PC-3 (cell line): ENCODE measurements around the gene WNT3. TPM values are rescaled to one million over a fixed set of nuclear protein-coding genes. Genes with fewer than 3 reads are reported as not detected.
A peak's percentile ranks its signal among the peaks of the same experiment; 100 is the strongest.

Source experiments
- ATAC-seq: fragments of 200-7000 bp; cut with Tn5 transposase; 2 replicates; pipeline ENCODE4 v1.9.1; 2020; ENCODE audit warnings: mild to moderate bottlenecking, moderate library complexity
- BruUV-seq: library from RNA; stranded (reverse); fragments of 400-500 nt; replicated peaks from 2 replicates; lab custom pipeline; 2021; lab: Mats Ljungman, UMichigan
- CTCF ChIA-PET: fragments of 300-600 bp; sonication (Branson Sonifier 250); formaldehyde crosslinking; loops from one replicate; lab custom pipeline; 2022; ENCODE audit warnings: antibody characterized with exemption; lab: Charles Lee
- POLR2A ChIA-PET: fragments of 300-600 bp; sonication (Branson Sonifier 250); formaldehyde crosslinking; loops from one replicate; lab custom pipeline; 2022; ENCODE audit warnings: antibody characterized with exemption; ENCODE audit not compliant: unreplicated experiment; lab: Charles Lee
- DNase-seq: peaks from one replicate; pipeline ENCODE4 v3.0.0-alpha.2; 2015
- H2AFZ ChIP-seq: fragments of 300-600 bp; sonication (generic); 2 replicates; pipeline ENCODE4 v1.6.0; 2016; ENCODE audit warnings: antibody characterized with exemption, low read length
- H3F3A ChIP-seq: fragments of 300-600 bp; sonication (generic); one replicate; pipeline ENCODE4 v1.6.0; 2017; ENCODE audit warnings: antibody characterized with exemption, low read length, control low read depth, mild to moderate bottlenecking; ENCODE audit not compliant: unreplicated experiment
- H3K27ac ChIP-seq: fragments of 300-600 bp; sonication (generic); 2 replicates; pipeline ENCODE4 v1.5.1; 2016; ENCODE audit warnings: mild to moderate bottlenecking, low read length
- H3K27me3 ChIP-seq: fragments of 300-600 bp; sonication (generic); 2 replicates; pipeline ENCODE4 v1.6.1; 2016; ENCODE audit warnings: low read length, mixed read lengths
- H3K36me3 ChIP-seq: fragments of 300-600 bp; sonication (generic); 2 replicates; pipeline ENCODE4 v1.6.1; 2016; ENCODE audit warnings: low read depth, mixed run types, low read length, mixed read lengths
- H3K4me1 ChIP-seq: fragments of 300-600 bp; sonication (generic); 2 replicates; pipeline ENCODE4 v1.5.1; 2016; ENCODE audit warnings: low read length; ENCODE audit not compliant: insufficient read depth
- H3K4me2 ChIP-seq: fragments of 300-600 bp; sonication (generic); 2 replicates; pipeline ENCODE4 v1.6.0; 2016; ENCODE audit warnings: low read length
- H3K4me3 ChIP-seq: fragments of 300-600 bp; sonication (generic); 2 replicates; pipeline ENCODE4 v1.5.1; 2016; ENCODE audit warnings: mild to moderate bottlenecking, low read length, mixed read lengths
- H3K79me2 ChIP-seq: fragments of 300-600 bp; sonication (generic); 2 replicates; pipeline ENCODE4 v1.6.1; 2017; ENCODE audit warnings: low read length, mixed read lengths
- H3K9ac ChIP-seq: fragments of 300-600 bp; sonication (generic); 2 replicates; pipeline ENCODE4 v1.6.0; 2016; ENCODE audit warnings: mild to moderate bottlenecking, low read length
- H3K9me2 ChIP-seq: fragments of 300-600 bp; sonication (generic); replicated peaks from 2 replicates; pipeline ENCODE4 v1.6.1; 2016; ENCODE audit warnings: mixed run types, low read length, mixed read lengths
- H3K9me3 ChIP-seq: fragments of 300-600 bp; sonication (generic); 2 replicates; pipeline ENCODE4 v1.6.1; 2016; ENCODE audit warnings: low read length, mixed read lengths
- H4K20me1 ChIP-seq: fragments of 300-600 bp; sonication (generic); 2 replicates; pipeline ENCODE4 v1.6.1; 2016; ENCODE audit warnings: low read length, mixed read lengths
- EZH2 ChIP-seq: fragments of 300-600 bp; sonication (generic); IDR thresholded peaks from one replicate; pipeline ENCODE4 v1.6.1; 2017; ENCODE audit warnings: antibody characterized with exemption, mild to moderate bottlenecking, low read length; ENCODE audit not compliant: unreplicated experiment
- EZH2phosphoT487 ChIP-seq: fragments of 300-600 bp; sonication (generic); IDR thresholded peaks from 2 replicates; pipeline ENCODE4 v1.6.1; 2018; ENCODE audit warnings: mild to moderate bottlenecking, antibody characterized with exemption, low read length, borderline replicate concordance
- intact Hi-C: fragments of 100-400 bp; cut with micrococcal nuclease; formaldehyde crosslinking; loops from 2 replicates; pipeline ENCODE4 v1.9.0; 2023
- total RNA-seq: library from RNA; depleted of rRNA; stranded (reverse); fragments of >200 nt; gene quantifications from 2 replicates; pipeline ENCODE4 v1.2.3, GENCODE V29; 2014
- TF ChIP-seq, protein P1 (sequence below): fragments of 300-600 bp; sonication (generic); conservative IDR thresholded peaks from 2 replicates; pipeline ENCODE4 v1.5.1; 2017; ENCODE audit warnings: antibody characterized with exemption, low read depth, mild to moderate bottlenecking, low read length

The WNT3 gene
- total RNA-seq, 1 experiment from 2014 or later: 4.9 TPM

- Histone ChIP-seq H3K36me3 (no peaks in the 10 kb centered on the region), H4K20me1 (no peaks in the 10 kb centered on the region), H3K4me2 (no peak overlapping the region), H3K79me2 (no peaks in the 10 kb centered on the region), H2AFZ (no peak overlapping the region), H3K9me2 (no peaks in the 10 kb centered on the region), H3F3A (no peaks in the 10 kb centered on the region), H3K27ac (no peak overlapping the region), H3K9me3 (no peaks in the 10 kb centered on the region), H3K9ac (no peak overlapping the region), H3K4me3 (no peak overlapping the region), H3K27me3 (no peaks in the 10 kb centered on the region), H3K4me1 (peaks cover 10% of the 10 kb centered on the region; the same call in 1 of the 2 replicates)
- ATAC-seq (no peak), DNase-seq (no peak)
- BruUV-seq: no TSS peak
- POLR2A ChIA-PET: no interaction called here
- CTCF ChIA-PET: interaction anchor here (0.6 kb wide), 1 partner anchor 55 kb away, joined by 3 read pairs; no protein-coding TSS in a partner anchor
- intact Hi-C loops: no loop called here
- no peak for TF ChIP-seq EZH2
- no peak for TF ChIP-seq EZH2phosphoT487
- TF ChIP-seq, protein P1, sequence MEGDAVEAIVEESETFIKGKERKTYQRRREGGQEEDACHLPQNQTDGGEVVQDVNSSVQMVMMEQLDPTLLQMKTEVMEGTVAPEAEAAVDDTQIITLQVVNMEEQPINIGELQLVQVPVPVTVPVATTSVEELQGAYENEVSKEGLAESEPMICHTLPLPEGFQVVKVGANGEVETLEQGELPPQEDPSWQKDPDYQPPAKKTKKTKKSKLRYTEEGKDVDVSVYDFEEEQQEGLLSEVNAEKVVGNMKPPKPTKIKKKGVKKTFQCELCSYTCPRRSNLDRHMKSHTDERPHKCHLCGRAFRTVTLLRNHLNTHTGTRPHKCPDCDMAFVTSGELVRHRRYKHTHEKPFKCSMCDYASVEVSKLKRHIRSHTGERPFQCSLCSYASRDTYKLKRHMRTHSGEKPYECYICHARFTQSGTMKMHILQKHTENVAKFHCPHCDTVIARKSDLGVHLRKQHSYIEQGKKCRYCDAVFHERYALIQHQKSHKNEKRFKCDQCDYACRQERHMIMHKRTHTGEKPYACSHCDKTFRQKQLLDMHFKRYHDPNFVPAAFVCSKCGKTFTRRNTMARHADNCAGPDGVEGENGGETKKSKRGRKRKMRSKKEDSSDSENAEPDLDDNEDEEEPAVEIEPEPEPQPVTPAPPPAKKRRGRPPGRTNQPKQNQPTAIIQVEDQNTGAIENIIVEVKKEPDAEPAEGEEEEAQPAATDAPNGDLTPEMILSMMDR: no peak
Observed at GRCh38 chr17:46787478-46787877, 31.0 kb downstream of the WNT3 start.

DNA sequence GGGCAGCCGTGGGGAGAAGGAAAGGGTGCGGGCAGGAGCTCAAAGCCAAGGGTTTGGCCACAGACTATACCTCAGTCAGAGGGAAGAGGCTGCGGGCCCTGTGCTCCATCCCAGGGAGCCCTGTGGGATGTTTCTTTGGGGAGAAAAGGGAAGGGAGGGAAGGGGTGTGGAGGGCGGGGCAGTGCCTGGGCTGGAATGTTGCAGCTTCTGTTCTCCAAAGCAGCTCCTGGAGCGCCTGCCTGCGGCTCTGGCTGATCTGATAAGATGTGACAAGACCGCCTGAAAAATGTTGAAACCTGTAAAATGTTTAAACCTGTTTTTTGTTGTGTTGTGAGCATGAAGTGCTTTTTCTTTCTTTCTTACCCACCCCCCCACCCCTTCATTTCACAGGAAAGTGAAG is 32.8 kb downstream of the WNT3 start:
- no peak for DNase-seq
- ChIA-PET POLR2A (no interaction called here), CTCF (no interaction called here)
- H4K20me1 ChIP-seq: no peaks in the 10 kb centered on the region
- no peaks in the 10 kb centered on the region for H3K27me3 ChIP-seq
- H3K79me2 ChIP-seq: no peaks in the 10 kb centered on the region
- no peaks in the 10 kb centered on the region for H3K9me3 ChIP-seq
- H3F3A ChIP-seq: no peaks in the 10 kb centered on the region
- H3K4me2 ChIP-seq: no peak overlapping the region
- H3K9ac ChIP-seq: no peak overlapping the region
- H3K9me2 ChIP-seq: no peaks in the 10 kb centered on the region
- BruUV-seq: no TSS peak
- H3K27ac ChIP-seq: no peak overlapping the region
- TF ChIP-seq EZH2 (no peak), EZH2phosphoT487 (no peak)
- TF ChIP-seq, protein P1: no peak
- H3K4me1 ChIP-seq: peaks cover 10% of the 10 kb centered on the region; the same call in 1 of the 2 replicates
- ATAC-seq: no peak
- no peak overlapping the region for H2AFZ ChIP-seq
- intact Hi-C loops: no loop called here
- H3K4me3 ChIP-seq: no peak overlapping the region
- H3K36me3 ChIP-seq: no peaks in the 10 kb centered on the region

GRCh38 chr17:46783031-46783593 is 35.4 kb downstream of the WNT3 start:
- intact Hi-C loops: no loop called here
- H3K36me3 ChIP-seq: no peaks in the 10 kb centered on the region
- H3K4me3 ChIP-seq: no peak overlapping the region
- no peaks in the 10 kb centered on the region for H4K20me1 ChIP-seq
- ATAC-seq: no peak
- CTCF ChIA-PET: no interaction called here
- H3F3A ChIP-seq: no peaks in the 10 kb centered on the region
- no peaks in the 10 kb centered on the region for H3K79me2 ChIP-seq
- POLR2A ChIA-PET: no interaction called here
- 0 out of 2 replicates have a peak, but pooled peaks cover 7% of the 10 kb centered on the region for H3K4me1 ChIP-seq
- no peaks in the 10 kb centered on the region for H3K27me3 ChIP-seq
- H3K27ac ChIP-seq: no peak overlapping the region
- H3K9me2 ChIP-seq: no peaks in the 10 kb centered on the region
- no peak overlapping the region for H3K9ac ChIP-seq
- no peak overlapping the region for H3K4me2 ChIP-seq
- TF ChIP-seq, protein P1: no peak
- TF ChIP-seq EZH2: no peak
- no peak for TF ChIP-seq EZH2phosphoT487
- DNase-seq: peak; percentile 55
- BruUV-seq: no TSS peak
- peak overlapping the region; percentile 58 for H2AFZ ChIP-seq
- H3K9me3 ChIP-seq: no peaks in the 10 kb centered on the region
